Omental fat pad (tissue), 4 donors: ENCODE data around the gene CELF2. TPM values are rescaled to one million over a fixed set of nuclear protein-coding genes. Genes with fewer than 3 reads are reported as not detected.

Source experiments
- ATAC-seq: fragments of 150-250 bp; one replicate; pipeline ENCODE4 v1.9.1; 2016; ENCODE audit warnings: mild to moderate bottlenecking, moderate library complexity; ENCODE audit not compliant: low FRiP score
- DNase-seq: peaks from one replicate; pipeline ENCODE4 v3.0.0-alpha.2; 2019; ENCODE audit warnings: low spot score
- total RNA-seq, 4 donors: library from RNA; depleted of rRNA; stranded (reverse); fragments of >200 nt; gene quantifications; one replicate each; pipeline ENCODE4 v1.1.0, GENCODE V29; 2016
- TF ChIP-seq, protein P1 (sequence below), 3 donors: fragments of 450-650 bp; IDR thresholded peaks; one replicate each; pipeline ENCODE4 v1.5.1; 2016 to 2017; ENCODE audit warnings: antibody characterized with exemption in 3 of 3, mild to moderate bottlenecking in 3 of 3, moderate library complexity in 2 of 3

Gene CELF2
- total RNA-seq, 4 donors from 2014 or later: 81.7 to 116 (median 104) TPM

DNA sequence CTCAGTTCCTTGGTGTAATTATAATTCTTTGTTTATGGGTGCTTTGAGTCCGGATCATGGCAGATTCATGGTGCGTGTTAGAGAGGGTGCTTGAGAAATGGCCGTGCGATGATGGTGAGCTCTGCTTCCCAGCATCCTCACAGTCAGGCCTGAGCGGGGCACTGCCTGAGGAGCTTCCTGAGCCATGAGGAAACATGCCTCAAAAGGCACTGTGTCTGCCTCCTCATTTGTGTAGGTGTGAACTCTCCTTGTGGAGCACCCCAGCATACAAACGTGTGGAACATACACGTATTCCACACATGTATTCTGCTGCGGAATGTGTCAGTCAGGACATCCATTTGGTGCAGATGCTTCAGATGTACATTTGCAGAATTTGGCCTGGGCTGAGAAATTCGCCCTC lies 205.4 kb downstream of the CELF2 start:
- ATAC-seq (no peak), DNase-seq (no peak)
- TF ChIP-seq, protein P1, sequence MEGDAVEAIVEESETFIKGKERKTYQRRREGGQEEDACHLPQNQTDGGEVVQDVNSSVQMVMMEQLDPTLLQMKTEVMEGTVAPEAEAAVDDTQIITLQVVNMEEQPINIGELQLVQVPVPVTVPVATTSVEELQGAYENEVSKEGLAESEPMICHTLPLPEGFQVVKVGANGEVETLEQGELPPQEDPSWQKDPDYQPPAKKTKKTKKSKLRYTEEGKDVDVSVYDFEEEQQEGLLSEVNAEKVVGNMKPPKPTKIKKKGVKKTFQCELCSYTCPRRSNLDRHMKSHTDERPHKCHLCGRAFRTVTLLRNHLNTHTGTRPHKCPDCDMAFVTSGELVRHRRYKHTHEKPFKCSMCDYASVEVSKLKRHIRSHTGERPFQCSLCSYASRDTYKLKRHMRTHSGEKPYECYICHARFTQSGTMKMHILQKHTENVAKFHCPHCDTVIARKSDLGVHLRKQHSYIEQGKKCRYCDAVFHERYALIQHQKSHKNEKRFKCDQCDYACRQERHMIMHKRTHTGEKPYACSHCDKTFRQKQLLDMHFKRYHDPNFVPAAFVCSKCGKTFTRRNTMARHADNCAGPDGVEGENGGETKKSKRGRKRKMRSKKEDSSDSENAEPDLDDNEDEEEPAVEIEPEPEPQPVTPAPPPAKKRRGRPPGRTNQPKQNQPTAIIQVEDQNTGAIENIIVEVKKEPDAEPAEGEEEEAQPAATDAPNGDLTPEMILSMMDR (IDR thresholded peaks at IDR 0.05): no peak

DNA sequence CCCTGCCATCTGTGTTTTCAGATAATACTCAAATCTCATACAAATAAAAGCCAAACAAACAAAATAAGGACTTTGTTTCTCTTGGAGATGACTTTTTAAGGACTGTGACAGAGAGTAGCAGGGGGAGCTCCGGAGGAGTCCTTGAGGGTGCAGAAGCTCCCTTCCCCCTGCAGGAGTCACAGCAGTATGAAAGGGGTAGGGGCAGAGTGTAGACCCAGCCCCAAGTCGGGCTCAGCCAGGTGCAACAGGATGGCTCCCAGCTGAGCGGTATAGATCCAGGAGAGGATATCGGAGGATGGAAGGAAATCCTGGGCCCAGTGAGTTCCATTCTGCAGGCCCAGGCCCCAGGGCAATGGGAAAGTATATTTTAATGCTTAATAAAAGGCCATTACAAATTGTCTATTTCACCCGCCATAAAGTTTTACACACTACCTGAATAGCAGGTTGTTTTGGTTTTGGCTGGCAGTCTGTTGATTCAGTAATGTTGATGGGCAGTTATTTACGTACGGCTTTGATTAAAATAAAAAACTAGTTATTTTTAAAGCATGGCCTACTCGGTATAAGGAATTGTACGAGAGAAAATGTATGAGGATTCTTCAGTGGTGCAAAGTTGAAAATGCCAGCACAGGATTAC lies 206.0 kb downstream of the CELF2 start:
- no peak for DNase-seq
- TF ChIP-seq, protein P1 (IDR thresholded peaks at IDR 0.05): no peak
- ATAC-seq: no peak

DNA sequence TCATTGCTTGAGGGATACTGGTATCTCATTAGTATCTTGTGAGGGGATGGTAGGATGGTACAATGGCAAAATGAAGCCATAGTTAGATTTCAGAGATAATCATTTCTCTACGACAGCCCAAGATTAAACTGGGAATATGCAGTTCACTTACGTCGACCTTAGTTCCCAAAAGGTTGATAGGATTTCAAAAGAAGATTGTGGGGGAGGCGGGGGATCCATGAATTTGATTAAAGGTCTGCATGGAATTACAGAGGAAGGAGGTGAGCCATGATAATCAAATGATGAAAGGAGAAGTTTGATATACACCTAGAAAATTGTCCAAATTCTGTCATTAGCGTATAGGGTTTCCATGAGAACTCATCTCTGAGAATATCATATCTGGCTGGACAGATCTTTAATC lies 206.6 kb downstream of the CELF2 start:
- ATAC-seq (no peak), DNase-seq (no peak)

DNA sequence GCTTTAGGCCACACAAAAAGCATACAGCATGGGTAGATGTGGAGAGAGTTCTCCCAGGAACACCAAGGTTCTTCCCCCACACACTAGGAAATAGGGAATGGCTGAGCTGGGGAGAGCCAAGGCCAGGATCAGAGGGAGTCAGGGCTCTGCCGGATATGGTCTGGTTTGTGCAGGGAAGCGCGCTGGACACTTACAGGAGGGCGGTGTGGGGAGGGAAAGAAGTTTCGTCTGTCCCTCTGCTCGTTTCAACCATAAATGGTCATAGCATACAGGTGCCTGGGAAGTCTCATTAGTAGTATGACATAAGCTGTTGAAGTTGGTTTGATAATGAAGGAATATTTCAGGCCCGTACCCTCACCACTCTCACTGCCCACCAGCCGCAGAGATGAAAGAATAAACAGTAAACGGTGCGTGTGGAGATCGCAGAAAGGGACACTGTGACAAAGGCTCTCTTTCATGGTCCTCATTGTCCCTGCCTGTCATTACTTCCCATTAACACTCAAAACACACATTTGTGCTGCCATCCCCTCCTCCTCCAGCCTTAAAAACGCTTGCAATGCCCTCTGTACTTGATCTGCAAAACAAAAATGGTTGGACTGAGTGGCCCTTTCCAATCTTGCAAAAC lies 207.2 kb downstream of the CELF2 start:
- no peak for ATAC-seq
- TF ChIP-seq, protein P1 (IDR thresholded peaks at IDR 0.05): no peak
- no peak for DNase-seq

More for the DNA sequence above, 206.6 kb downstream of the CELF2 start:
- TF ChIP-seq, protein P1 (IDR thresholded peaks at IDR 0.05): no peak

DNA sequence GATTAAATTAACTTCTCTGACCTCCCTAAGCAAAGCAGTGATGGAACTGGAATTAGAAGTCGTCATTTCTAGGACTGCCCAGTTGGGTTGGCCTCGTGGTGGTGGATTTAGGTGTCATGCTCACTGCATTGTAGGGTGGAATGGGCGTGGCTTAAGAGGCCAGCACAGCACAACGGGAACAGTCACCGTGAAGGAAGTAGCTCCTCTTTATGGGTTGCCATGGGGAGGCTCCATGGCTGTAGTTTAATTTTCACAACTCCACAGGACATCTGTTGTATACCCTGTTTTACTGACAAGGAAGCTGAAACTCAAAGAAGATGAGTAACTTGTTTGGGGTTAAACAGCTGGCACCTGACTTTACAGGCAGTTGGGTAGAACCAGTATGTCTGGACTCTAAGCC lies 208.3 kb downstream of the CELF2 start:
- TF ChIP-seq, protein P1 (IDR thresholded peaks at IDR 0.05): no peak
- DNase-seq (no peak), ATAC-seq (no peak)

DNA sequence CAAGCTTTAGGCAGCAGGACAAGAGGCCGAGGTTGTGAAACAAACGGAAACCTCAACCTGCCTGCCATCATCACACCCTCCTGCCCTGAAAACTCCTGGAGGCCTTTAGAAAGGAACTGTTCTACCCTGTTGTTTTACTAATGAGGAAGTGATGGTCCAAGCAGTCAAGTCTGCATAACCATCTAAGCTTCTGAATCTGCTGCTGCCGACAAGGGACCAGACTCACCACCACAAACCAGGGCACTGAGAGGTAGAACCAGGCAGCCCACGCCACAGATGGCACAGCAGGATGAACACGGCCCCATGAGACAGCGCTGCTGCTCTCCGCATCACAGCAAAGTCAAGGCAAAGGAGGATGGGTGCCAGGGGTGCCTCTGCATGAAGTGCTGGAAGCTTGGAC lies 209.4 kb downstream of the CELF2 start:
- ATAC-seq (no peak), DNase-seq (no peak)
- TF ChIP-seq, protein P1 (IDR thresholded peaks at IDR 0.05): no peak

DNA sequence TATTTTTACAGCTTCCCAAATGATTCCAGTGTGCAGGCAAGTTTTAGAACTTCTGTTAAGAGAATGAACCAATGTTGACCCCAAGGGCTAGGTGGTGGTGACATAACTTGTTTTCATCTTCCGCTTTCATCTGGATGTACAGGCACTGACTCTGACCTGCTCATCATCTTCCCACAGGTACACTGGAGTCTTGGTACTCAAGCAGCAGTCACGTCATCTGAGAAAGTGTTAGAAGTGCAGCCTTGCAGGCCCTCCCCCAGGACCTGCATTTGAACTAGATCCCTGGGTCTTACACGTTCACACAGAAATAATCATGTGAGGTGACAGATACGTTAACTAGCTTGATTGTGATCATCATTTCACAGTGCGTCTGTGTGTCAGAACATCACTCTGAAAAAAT lies 212.2 kb downstream of the CELF2 start:
- TF ChIP-seq, protein P1 (IDR thresholded peaks at IDR 0.05): no peak
- no peak for ATAC-seq
- no peak for DNase-seq
